Stromal cell of bone marrow (primary cell): Measurements from ENCODE around the gene MATN4.

ENCODE experiments used
- DNase-seq: peaks from one replicate; pipeline ENCODE4 v3.0.0-alpha.2; 2012; ENCODE audit warnings: low read depth

MATN4 gene

DNA sequence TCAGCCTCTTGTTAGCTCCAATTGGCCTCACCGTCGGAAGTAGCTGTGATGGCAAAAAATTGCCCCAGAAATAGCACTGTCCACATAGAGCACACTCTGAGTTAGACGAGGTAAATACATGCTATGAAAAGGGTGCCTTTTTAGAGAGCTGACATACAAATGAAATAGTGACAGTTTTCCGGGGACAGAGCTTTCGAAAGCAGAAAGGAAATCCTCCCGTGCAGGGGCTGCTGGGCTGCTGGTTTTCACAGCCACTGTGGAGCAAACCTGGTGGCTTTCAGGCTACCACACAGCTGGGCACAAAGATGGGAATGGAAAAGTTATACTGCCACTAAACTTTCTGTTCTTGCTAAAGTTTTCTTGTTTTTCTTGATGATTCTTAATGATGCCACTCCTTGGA lies 62.0 kb downstream of the MATN4 start:
- no peak for DNase-seq
